NCI-H1436 treated with DMSO at 0.1 percent for 48 hours (cell line): ENCODE data around the gene RAPGEF4.

ENCODE experiments used
- DNase-seq: peaks from one replicate; lab custom pipeline; 2025; lab: John Stamatoyannopoulos, UW

The RAPGEF4 gene

DNA sequence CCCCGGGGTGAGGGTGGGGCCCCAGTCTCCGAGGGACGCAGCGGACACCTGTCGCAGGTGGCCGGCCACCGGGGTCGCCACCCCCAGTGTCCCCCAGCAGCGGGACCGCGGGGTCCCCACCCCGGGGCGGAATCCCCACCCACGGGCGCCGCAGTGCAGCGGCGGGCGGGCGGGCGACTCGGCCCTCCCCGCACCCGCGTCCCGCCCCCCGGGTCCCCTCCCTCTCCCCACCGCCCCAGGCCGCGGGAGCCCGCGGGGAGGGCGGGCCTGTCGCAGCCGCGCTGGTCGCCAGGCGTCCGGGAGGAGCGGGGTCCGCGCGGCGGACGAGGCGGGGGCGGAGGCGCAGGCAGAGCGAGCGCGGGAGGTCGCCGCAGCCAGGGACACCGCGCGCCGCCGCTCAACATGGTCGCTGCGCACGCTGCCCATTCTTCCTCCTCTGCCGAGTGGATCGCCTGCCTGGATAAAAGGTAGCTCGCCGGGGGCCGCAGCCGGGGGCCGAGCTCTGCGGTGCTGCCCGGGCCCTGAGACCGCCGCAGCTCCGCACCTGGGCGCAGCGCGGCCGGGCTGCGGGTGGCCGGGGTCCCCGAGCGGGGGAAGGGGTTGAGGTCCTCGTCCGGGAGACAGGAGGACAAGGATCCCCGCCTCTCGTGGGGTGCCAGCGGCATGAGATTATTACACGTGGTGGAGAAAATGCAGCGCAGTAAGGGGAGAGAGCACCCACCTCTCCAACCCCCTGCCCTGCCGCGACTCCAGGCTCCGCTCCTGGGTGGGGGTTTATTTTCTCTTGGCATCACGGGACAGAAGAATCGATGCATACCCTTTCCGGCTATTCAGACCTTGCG lies at the start of gene RAPGEF4:
TSS of gene RAPGEF4 (plus strand) at position 264 of the 842 bp plus-strand sequence. CDS start at position 403, 139 bp downstream.
- DNase-seq, result no peak

DNA sequence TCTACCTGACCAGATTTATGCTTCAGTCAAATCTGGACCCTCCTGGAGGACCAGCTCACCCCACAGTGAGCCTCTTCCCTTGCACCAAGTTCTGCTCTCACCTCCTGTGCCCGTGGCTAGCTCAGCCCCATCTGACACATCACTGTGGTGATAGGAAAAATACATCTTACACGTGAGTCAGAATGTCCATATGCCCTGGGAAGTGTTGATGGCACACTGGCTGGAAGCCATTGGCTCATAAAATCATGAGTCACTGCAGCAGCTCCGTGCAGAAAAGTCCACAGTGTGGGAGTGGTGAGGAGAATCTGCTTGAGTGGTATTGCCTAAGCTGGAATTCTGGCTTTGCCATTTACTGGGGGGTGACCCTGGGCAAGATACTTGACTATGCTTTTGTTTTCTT lies 42.6 kb upstream of the RAPGEF4 start:
- no peak for DNase-seq

DNA sequence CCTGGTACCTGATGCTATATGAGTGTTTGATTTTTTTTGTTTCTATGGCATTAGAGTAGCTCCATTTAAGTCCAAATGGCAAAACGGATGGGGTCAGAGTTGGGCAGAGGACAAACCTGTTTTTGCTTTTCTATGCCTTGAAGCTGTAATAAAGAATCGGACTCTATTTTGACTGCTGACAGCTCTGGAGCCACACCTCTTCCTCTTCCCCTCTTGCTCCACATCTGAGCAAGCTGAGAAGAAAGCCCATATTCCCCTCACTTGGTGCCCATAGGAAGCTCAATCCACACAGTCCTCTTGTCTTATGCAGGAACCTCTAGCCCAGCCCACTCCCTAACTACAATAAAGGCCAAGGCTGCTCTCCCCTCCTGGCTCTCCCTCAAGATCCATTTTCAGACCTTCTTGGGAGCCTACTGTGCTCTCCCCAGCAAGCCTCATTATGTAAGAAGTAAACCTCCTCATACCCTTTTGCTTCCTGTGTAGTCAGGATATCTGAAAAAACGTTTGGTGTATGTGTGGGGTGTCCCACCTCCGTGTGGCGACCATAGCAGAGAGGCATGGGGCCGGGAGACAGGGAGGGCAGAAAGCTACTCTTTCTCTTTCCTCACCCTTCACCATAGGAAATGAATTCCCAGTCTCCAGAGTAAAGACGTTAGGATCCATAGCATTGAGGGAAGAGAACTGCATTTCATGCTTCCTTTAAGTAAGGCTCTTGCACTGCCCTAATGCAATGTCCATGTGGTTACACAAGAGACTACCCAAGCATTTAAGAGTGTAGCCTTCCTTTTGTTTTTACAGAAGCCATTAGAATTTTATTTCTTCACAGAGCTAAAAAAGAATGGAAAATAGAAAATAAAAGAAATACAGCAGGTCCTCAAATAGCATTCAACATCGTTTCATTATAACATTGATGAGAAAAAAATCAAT lies 41.9 kb upstream of the RAPGEF4 start:
- DNase-seq, result no peak

DNA sequence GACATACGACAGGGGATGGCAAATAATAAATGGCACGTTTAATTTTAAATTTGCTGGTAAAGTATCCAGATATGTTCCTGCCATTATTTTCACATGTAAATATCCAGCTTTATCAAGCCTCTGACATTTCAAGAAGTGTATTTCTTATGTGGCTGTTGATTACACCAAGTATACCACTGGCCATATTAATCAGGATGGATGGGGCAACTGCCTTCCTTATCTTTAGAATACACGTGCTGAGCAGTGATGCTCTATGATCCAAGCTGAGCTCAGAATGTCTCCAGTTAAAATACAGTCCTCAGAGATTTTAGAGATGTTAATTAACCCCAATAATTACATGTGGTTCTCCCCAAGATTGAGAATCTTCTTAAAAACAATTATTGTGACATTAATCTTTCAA lies 38.3 kb upstream of the RAPGEF4 start:
- no peak for DNase-seq

DNA sequence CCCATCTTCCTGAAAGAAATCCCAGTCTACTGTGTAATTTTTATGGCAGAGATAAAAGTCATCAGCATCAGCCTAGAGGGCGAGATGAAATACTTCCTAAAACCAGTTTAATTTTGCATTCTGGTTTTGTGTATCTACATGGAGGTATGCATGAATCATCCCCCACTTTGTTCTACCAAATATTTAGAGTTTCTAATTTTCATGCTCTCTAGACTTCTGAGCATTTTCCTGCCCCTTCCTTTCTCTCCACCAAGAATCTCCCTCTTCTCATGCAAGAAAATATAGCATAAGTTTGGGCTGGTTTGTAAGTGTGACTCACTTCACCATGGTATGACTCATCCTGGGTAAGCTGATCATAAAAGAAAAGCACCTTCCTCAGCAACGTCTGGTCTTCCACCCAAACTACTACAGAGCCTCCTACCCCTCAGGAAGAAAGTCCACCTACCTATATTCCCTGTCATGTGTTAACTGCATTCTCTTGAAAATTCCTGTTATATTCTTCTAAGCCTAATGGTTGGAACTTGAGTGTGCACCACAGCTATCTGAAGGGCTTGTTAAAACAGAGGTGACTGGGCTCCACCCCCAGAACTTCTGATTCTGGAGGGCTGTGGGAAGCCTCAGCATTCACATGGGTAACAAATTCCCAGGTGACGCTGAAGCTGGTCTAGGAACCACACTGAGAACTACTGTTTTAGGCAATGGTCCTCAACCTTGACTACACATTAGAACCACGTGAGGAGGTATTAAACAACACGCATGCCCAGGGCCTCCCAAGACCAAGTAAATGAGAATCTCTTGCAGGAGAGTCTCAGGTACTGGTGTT lies 37.4 kb upstream of the RAPGEF4 start:
- no peak for DNase-seq

DNA sequence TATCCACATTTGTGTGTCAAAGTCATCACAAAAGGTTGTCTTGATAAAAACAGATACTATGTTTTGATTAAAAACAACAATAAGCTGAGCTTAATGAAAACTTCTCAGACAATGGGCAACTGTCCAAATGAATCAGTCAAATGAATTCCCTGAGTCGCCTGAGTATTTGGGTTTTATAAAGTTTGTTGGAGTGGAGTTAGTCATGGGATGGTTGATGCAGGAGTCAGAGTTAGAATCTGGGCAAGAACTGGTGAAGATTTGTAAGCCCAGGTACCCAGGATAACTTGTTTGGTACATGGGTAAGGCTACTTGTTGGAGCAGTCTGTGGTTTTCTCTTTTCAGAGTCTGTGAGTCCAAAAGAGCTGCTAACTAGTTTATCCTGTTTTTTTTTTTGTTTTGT lies 34.4 kb upstream of the RAPGEF4 start:
- no peak for DNase-seq

DNA sequence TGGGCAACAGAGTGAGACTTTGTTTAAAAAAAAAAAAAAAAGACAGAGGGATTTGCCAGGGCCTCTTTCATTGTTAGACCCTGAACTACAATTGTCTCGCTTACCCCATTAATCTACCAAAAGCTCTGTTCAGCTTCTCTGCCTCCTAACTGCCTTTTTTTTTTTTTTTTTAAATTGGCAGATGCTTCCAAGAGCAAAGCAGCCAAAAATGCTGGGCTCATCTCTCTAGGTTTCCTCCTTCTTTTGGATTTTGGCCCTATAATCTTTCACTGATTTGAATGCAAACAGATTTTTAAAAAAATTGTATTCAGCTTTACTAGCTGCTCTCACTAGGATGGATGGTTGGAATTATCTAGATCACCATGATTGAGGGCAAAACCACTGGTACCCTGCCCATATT lies 33.2 kb upstream of the RAPGEF4 start:
- DNase-seq, result no peak

DNA sequence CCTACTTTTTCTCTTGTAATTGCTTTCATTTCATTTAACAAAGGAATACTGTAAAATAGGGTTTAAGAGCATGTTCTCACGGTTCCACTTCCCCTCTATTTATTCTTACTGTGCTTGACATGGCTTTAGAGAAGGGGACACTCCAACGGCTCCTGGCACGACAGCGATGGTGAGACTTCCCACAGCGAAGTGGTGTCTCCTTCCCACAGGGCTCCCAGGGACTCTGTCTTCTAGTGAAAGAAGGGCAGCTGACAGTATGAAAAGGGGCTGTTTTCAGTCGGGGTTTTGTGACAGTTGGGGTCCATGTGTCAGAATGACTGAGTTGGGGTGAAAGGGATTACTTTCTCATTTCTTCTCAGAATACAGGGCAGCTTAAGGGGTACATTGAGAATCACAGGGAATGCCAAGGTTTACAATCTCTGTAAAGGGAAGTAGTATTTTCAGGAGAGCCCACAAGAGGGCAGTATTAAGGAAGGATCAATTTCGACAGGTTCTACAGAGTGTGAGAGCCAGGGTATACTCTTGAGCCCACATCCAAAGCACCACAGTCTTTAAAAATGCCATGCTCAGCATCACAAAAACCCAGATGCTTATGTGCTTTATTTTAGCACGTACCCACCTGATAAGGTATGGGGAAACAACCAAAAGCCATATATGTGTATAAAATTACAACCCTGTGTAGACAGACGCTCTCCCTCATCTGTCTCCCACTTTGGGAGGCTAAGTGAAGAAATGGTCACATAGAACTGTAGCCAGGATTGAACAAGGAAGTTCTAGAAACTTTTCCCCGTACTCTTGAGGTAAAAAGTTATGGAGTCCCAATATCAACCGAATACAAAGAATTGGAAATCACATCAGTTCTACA lies 31.3 kb upstream of the RAPGEF4 start:
- no peak for DNase-seq

DNA sequence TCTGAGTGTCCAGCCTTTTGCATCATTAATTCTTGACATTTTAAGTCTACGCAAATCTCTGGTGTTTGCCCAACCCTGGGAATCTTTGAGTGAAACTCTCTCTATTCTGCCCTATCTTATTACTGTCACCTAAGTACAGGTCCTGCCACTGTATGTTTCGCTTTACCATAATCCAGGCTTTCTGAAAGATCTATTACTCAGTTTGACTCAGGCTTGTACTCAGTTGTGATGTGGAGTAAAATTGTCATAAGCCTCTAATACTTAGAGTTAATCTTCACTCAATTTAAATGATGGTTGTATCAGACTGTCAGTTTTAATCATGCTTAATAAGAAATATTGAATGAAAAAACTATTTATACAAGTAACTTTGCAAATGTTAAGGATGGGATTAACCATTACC lies 30.3 kb upstream of the RAPGEF4 start:
- DNase-seq, result no peak

DNA sequence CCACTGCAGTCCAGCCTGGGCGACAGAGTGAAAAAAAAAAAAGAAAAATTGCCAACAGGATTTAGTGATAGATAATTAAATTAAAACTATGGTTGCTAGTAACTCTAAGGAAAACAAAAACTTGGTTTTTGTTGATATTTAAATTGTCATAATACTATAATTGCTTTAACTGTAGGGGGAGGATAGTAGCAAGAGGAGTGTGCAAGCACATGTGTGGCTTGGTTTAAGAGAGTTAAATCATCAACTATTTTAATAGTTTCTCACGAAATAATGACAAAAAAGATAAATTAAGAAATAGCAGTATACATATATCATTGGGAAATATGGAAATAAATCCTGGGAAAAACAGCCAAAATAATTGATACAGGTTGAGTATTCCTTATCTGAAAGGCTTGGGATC lies 27.4 kb upstream of the RAPGEF4 start:
- DNase-seq, result no peak

DNA sequence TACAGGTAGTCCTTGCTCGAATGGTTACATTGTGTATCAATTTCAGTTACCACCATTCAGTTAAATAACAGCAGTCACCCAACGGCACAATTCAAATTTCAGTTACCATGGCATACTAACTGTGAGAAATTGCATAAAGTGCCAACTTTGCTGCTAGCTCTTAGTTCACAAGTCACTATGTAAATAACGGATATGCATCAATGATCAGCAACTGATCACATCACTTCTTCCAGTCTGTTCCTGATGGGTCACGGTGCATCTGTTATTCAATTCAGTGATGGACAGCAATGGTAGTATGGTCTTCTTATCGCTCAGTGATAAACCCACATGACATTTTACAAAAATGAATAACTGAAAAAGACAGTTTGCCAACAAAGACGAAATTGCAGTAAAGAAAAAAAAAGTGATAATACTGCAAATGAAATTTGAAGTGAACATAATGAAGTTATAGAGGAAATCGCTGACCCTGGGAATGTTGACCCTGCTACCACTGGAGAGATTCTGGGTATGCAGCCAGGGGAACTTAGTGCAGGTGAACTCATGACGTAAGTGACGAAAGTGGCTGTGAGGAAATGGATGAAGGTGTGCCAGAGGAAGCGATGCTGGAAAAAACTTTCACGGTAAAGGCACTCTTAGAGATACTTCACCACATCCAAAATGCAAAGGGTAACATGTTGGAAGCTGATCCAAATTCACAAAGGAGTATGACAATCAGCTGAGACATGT lies 25.9 kb upstream of the RAPGEF4 start:
- DNase-seq, result no peak

DNA sequence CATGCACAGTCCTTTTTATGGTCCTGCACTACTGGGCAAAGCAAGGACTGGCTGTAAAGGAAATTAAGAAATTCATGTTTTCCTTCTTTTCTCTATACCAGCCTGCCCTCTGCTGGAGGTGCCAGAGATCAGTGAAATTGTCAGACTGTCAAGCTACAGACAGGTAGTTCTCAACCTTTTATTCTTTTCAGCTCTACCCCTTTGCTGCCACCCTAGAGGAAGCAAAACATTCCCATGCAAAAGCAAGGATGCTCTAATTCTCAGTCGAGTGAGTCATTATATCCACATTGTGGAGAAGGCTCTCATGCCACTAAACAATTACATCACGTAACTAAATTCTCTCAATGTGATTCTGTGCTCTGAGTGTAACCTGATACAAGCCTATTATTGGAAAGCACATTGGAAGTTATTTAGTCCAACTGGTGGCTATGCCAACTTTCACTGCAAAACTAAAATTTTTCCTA lies 25.0 kb upstream of the RAPGEF4 start:
- DNase-seq, result no peak

DNA sequence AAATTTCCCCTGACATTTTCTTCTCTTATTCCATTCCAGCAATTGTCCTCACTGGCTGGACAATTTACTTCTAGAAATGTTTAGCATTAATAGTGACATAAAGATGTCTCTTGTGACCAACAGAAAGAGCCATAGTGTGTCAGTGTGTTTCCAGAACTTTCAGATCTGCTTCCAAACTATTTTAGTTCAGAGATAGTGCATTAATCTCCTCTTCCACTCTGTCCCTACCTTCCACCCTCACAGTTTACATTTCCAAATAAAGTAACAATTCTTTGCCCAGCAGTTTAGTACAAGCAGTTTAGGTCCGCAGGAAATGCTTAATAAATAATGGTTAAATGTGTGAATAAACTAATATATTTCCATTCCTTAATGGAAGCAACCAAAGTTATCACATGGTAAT lies 24.5 kb upstream of the RAPGEF4 start:
- no peak for DNase-seq

DNA sequence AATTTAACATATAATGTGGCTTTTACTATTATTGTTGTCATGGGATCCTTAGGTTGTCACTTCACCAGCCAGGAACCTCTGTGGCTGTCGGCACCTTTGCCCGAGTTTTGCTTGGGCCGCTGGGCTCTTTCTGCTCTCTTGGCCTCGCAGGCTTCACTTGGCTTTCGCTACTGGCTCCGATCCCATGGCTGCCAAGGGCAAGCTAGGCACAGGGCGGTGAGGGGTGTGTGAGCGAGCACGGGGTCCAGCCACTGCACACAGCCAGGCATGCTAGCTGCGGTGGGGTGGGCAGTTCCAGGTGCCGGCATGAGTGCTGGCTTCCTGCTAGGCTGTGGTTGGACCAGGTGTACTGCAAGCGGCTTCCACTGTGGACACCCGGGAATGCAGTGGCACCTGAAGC lies 23.4 kb upstream of the RAPGEF4 start:
- no peak for DNase-seq

DNA sequence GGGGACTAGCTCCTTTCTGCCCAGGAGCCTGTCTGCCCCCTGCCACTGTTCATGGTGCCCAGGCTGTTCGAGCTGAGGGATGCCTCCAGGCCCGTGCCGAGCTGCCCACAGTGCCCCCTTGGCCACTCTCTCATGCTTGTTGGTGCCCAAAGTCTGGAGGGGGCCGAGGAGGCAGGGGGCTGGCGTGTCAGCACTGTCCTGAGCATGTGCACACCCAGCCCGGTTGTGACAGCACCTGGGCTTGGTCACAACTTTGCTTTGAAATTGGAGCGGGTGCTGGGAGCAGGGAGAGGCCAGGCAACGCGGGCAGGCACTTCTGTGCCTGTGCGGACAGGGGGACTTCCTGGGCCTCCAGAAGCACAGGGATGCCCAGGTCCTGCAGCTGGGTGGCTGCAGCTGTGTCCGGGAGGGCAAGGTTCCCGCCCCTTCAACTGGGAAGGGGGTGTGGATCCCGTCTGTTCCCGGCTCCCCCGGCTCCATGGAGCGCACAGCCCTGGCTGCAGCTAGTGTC lies 22.2 kb upstream of the RAPGEF4 start:
- no peak for DNase-seq

DNA sequence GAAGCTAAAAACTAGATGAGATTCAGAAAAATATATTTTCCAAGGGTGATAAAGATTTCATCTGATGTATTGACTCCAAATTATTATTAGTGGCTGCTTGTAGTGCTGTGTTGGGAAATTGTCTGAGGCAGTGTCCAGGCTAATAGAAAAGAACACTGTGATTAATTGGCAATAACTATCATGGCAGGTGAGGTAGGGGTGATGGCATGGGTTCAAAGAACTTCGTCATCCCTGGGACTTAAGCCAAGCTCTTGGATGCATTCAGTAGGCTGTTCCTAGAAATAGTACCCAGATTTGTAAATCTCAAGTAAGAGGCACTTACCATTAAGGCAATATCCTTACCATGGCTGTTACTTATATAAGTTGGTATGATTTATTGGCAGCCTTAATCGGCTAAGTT lies 13.2 kb upstream of the RAPGEF4 start:
- DNase-seq, result no peak

DNA sequence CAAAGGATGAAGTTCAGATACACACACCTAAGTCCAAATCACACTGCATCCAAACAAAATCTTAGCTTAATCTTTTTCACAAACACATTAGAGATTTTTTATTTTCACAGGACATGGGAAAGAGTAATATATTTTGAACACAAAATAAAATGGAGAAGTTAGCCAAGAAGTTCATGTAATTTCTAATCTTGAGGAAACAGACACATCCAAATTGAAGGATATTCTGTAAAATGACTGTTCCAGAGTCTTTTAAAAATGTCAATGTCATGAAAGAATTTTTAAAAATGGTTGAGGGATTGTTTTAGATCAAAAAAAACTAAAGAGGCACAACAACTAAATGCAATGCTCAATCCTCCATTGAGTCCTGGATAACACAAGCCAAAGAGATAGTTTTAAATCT lies 12.4 kb upstream of the RAPGEF4 start:
- no peak for DNase-seq

DNA sequence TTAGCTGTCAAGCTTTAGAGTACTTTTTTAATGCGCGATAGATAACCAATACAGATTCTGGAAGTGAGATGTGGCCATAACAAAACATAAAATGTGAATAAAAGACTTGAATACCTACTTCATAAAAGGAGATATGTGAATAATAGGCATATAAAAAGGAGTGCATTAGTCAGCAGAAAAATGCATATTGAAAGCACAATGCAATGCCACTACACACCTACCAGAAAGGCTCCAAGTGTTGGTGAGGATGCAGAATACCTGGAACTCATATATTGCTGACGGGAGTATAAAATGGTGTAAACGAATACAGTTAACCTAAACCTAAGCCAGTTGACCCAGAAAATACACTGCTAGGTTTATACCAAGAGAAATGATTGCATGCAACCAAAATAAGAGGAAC lies 10.9 kb upstream of the RAPGEF4 start:
- DNase-seq, result no peak

DNA sequence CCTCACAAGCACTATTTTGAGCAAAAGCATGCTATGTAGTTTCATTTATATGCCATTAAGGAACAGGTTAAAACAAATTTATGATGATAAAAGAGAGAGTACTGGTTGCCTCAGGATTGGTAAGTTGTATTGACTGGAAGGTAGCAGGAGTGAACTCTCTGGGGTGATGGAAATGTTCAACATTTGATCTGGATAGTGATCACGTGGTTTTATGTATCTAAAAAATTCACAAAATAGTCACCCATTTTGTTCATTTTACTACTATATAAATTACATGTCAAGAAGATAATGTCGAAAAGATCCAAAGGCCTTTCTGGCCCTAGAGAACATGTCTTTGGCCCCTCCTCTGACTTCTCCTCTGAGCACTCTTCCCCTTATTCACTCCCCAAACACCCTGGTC lies 10.4 kb upstream of the RAPGEF4 start:
- DNase-seq, result no peak

DNA sequence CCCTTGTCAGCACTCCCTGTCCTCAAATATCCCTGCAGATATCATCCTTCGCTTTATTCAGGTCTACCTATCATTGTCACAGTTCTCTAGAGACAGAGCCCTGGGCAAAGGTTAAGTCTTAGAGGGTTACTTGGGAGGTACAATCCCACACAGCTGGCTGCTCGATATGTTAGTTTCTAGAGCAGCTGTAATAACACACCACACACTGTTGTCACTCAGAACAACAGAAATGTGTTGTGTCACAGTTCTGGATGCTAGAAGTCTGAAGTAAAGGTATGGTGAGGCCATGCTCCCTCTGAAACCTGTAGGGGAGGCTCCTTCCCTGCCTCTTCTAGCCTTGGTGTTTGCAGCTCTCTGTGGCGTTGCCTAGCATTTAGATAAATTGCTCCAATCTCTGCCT lies 9.9 kb upstream of the RAPGEF4 start:
- no peak for DNase-seq
